22Rv1 (cell line): ENCODE data around the gene TACSTD2.

Experiments
- CTCF ChIP-seq: fragments of 450-650 bp; IDR thresholded peaks from 2 replicates; pipeline ENCODE4 v1.5.1; 2017; ENCODE audit warnings: mild to moderate bottlenecking
- ZFX ChIP-seq: fragments of 450-650 bp; IDR thresholded peaks from 2 replicates; pipeline ENCODE4 v1.6.1; 2017; ENCODE audit warnings: antibody characterized with exemption, borderline replicate concordance

DNA sequence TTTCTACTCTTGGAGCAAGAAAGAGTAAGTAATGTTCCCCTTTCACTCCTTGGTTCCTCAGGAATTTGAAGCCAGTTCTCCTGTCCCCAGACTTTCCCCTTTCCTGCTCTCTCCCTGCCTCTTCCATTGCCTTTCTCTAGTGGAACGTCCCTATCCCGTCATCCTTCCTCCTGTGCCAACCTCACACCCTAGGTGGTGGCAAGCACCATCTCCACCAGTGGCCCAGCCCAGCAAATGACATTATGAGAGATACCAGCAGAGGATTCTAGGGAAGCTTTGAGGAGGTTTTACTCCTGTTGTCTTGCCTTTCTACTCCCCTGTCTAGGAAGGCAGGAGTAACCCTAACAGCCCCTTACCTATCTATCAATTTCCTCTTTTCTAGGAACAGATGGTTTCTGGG lies 8.1 kb upstream of the TACSTD2 start:
- TF ChIP-seq CTCF (no peak), ZFX (no peak)
